Tibial nerve (tissue), 4 donors: ENCODE data around the gene UBTD1. TPM values are rescaled to one million over a fixed set of nuclear protein-coding genes. Genes with fewer than 3 reads are reported as not detected.

Experiments used
- DNase-seq, 2 donors: peaks; one replicate each; pipeline ENCODE4 v3.0.0-alpha.2; 2019; ENCODE audit warnings: low spot score in 2 of 2
- H3K27ac ChIP-seq, 4 donors: fragments of 200-600 bp; sonication (generic) in 3 of 4; one replicate each; pipeline ENCODE4 v1.5.1; 2017 to 2019; ENCODE audit warnings: mild to moderate bottlenecking in 1 of 4
- H3K27me3 ChIP-seq, 2 donors: fragments of 200-600 bp; sonication (generic) in 1 of 2; one replicate each; pipeline versions ENCODE4 v1.5.1 to v1.6.0; 2017 to 2019
- H3K36me3 ChIP-seq, 3 donors: fragments of 200-600 bp; sonication (generic); one replicate each; pipeline ENCODE4 v1.5.1; 2018 to 2019
- H3K4me1 ChIP-seq, 4 donors: fragments of 200-600 bp; sonication (generic) in 3 of 4; one replicate each; pipeline ENCODE4 v1.5.1; 2017 to 2019
- H3K4me3 ChIP-seq, 4 donors: fragments of 200-600 bp; sonication (generic) in 3 of 4; one replicate each; pipeline ENCODE4 v1.5.1; 2017 to 2019; ENCODE audit warnings: mild to moderate bottlenecking in 1 of 4, moderate library complexity in 1 of 4
- H3K9me3 ChIP-seq, 4 donors: fragments of 200-600 bp; sonication (generic) in 3 of 4; one replicate each; pipeline ENCODE4 v1.5.1; 2017 to 2019
- EP300 ChIP-seq, 2 donors: sonication (generic); formaldehyde crosslinking; IDR thresholded peaks; one replicate each; pipeline ENCODE4 v1.6.1; 2017; ENCODE audit warnings: antibody characterized with exemption in 2 of 2, mild to moderate bottlenecking in 1 of 2
- POLR2A ChIP-seq, 2 donors: fragments of 450-650 bp; IDR thresholded peaks; one replicate each; pipeline ENCODE4 v1.6.1; 2017; ENCODE audit warnings: antibody characterized with exemption in 2 of 2, mild to moderate bottlenecking in 2 of 2, moderate library complexity in 2 of 2
- WGBS, 2 donors: methylation state at CpG; one replicate each; pipeline ENCODE4 v1.1.5; 2018; 5-methylcytosine and 5-hydroxymethylcytosine counted together
- total RNA-seq, 4 donors: library from RNA; depleted of rRNA; stranded (reverse); fragments of >200 nt; gene quantifications; one replicate each; pipeline ENCODE4 v1.1.0, GENCODE V29; 2016
- TF ChIP-seq, protein P1 (sequence below), 5 experiments: fragments of 200-600 bp in 3 of 5; fragments of 450-650 bp in 2 of 5; sonication (generic) in 3 of 5; IDR thresholded peaks; one replicate each; pipeline ENCODE4 v1.5.1; 2016 to 2019; ENCODE audit warnings: antibody characterized with exemption in 5 of 5, mild to moderate bottlenecking in 3 of 5, moderate library complexity in 2 of 5

UBTD1 gene
- total RNA-seq, 4 donors from 2014 or later: 9.4 to 17.1 (median 16.5) TPM

DNA sequence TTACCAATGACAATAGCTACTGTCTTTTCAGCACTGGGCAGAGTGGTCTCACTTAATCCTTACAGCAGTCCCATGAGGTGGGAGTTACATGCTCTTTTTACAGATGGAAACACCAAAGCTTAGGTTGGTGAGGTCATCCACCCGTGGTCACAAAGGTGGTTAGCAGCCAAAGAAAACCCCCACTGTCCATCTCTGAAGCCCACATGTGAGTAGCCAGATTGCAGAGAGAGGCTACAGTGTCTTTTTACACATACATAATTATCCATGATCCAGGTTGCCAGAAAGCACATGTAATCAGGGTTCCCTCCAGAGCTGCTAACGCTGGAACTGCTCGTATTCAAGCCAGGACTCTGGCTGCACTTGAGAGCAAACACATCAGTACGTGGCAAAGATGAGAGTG is 49.2 kb downstream of the UBTD1 start:
- DNase-seq: no peak
- H3K27ac ChIP-seq: no peak overlapping the region

DNA sequence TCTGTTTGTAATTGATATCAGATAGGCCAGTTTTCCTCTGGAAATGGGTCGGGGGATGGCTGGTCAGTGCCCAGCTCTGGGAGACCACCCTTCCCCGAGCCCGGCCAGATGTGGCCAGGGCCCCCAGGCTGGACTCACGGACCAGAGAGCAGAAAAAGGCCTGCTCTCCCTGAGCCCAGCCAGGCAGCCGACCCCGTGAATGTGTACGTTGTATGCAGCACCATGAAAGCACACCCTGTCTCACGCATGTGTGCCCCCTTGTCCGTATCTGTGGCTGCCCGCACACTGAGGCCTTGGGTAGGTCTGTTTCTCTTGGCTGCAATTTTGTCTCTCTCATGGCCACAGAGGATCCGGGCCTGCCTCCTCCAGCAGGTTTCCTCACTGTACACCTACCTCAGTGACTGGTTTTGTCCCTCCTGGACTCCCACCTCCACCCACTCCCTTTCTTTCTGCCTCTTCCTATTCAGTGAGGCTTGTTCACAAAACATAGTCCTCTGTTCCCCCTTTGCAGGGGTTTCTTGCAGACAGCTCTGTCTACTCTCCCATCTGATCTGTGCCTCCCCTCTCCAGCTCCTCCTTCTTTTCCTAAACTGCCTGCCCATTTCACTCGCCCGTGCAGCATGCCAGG is 50.2 kb downstream of the UBTD1 start:
- Histone ChIP-seq H3K9me3 (no peaks in the 10 kb centered on the region), H3K36me3 (no peaks in the 10 kb centered on the region), H3K27me3 (no peaks in the 10 kb centered on the region), H3K27ac (peak overlapping the region in 2 of 4 donors; percentile 63 to 75), H3K4me1 (peaks cover 0 to 53% (median 11%) of the 10 kb centered on the region in 4 donors), H3K4me3 (no peak overlapping the region)
- 72 to 79% methylated on average over 13 of the region's 13 CpGs for WGBS, 2 donors
- no peak for TF ChIP-seq POLR2A (IDR thresholded peaks at IDR 0.05)
- TF ChIP-seq, protein P1, sequence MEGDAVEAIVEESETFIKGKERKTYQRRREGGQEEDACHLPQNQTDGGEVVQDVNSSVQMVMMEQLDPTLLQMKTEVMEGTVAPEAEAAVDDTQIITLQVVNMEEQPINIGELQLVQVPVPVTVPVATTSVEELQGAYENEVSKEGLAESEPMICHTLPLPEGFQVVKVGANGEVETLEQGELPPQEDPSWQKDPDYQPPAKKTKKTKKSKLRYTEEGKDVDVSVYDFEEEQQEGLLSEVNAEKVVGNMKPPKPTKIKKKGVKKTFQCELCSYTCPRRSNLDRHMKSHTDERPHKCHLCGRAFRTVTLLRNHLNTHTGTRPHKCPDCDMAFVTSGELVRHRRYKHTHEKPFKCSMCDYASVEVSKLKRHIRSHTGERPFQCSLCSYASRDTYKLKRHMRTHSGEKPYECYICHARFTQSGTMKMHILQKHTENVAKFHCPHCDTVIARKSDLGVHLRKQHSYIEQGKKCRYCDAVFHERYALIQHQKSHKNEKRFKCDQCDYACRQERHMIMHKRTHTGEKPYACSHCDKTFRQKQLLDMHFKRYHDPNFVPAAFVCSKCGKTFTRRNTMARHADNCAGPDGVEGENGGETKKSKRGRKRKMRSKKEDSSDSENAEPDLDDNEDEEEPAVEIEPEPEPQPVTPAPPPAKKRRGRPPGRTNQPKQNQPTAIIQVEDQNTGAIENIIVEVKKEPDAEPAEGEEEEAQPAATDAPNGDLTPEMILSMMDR (IDR thresholded peaks at IDR 0.05): no peak
- TF ChIP-seq EP300 (IDR thresholded peaks at IDR 0.05): no peak
- no peak for DNase-seq

More for the DNA sequence above, 49.2 kb downstream of the UBTD1 start:
- no peak for TF ChIP-seq POLR2A (IDR thresholded peaks at IDR 0.05)
- TF ChIP-seq, protein P1 (IDR thresholded peaks at IDR 0.05): no peak
- TF ChIP-seq EP300 (IDR thresholded peaks at IDR 0.05): no peak
- WGBS, 2 donors: 56 to 71% methylated on average over 4 of the region's 4 CpGs
- Histone ChIP-seq H3K4me3 (no peak overlapping the region), H3K4me1 (peaks cover 0 to 54% (median 18%) of the 10 kb centered on the region in 4 donors), H3K9me3 (no peaks in the 10 kb centered on the region), H3K36me3 (no peaks in the 10 kb centered on the region), H3K27me3 (no peaks in the 10 kb centered on the region)

DNA sequence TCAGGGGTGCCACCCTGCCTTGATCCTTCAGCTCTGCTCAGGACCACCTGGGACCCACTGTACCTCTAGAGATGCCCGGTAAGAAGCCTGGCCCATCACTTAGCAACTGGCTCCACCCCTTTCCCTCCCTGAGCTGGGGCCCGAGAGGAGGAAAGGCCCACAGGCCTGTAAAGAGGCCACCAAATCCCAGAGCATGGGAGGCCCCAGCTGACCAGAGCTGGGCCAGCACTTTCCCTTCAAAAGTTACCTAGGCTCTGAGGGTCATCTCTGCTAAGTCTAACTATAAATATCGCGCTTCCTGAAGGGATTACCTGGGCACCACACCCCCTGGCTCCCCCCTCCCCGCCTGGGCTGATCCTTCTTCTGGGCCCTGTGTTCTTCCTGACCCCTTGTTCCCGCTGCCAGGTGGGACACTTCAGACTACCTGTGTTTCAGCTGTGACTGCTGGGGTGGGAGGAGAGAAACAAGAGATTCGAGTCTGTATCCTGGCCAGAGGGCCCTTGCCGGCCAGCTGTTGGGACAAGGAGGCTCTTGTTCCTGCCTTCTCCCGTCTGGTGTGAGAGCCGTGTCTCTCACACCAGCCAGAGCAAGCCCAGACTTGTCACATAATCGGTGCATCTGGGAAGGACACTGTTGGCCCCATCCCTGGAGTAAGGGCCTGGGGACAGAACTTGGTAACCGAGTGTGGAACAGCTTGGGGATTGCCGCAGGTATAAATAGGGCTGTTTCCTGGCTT is 51.0 kb downstream of the UBTD1 start:
- Histone ChIP-seq H3K36me3 (no peaks in the 10 kb centered on the region), H3K27me3 (no peaks in the 10 kb centered on the region), H3K4me1 (peaks cover 0 to 49% (median 8%) of the 10 kb centered on the region in 4 donors), H3K27ac (peak overlapping the region in 2 of 4 donors; percentile 63 to 75), H3K9me3 (no peaks in the 10 kb centered on the region), H3K4me3 (no peak overlapping the region)
- DNase-seq: no peak
- 47 to 53% methylated on average over 11 to 13 of the region's 13 CpGs for WGBS, 2 donors
- TF ChIP-seq EP300 (IDR thresholded peaks at IDR 0.05) (no peak), POLR2A (IDR thresholded peaks at IDR 0.05) (no peak)
- TF ChIP-seq, protein P1 (IDR thresholded peaks at IDR 0.05): no peak

DNA sequence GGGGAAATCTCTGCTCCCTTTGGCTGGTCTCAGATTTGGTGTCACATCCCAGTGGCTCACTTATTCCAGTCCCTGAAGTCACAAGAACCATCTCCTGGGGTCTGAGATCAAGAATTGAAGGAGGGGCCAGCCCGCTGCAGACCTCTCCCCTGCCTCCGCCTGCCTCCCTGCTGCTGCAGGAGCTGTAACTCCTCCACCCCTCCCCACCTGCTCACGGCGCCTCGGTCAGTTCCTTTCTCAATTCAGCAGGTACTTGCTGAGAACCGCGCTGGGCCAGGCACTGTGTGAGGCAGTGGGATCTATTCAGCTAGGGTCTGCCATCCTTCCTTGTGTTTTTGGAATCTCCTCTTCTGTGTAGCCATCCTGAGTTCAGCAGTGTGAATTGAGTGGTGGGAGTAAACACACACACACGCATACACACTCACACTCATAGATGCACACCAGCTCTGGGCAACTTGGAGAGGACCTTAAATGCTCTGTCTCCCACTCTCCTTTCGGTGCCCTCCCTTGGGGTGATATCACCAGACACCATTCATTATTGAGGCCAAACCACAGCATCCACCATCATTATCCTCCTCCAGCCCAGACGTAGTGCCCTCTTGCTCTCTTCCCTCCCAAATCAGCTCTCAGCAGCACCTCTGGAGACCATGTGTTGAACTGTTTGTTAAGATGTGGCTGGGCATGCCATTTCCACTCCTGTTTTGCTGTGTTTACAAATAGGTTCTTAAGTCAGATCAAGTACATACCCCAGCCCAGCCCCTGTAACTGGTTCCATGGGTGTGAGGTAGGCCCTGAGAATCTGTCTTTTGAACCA is 51.8 kb downstream of the UBTD1 start:
- no peak for TF ChIP-seq EP300 (IDR thresholded peaks at IDR 0.05)
- TF ChIP-seq POLR2A (IDR thresholded peaks at IDR 0.05): no peak
- TF ChIP-seq, protein P1 (IDR thresholded peaks at IDR 0.05): no peak
- WGBS, 2 donors: 74 to 88% methylated on average over 10 of the region's 10 CpGs
- H3K27ac ChIP-seq: peak overlapping the region in 3 of 4 donors; percentile 10 to 75 (median 63)

More for the DNA sequence above, 51.8 kb downstream of the UBTD1 start:
- no peaks in the 10 kb centered on the region for H3K36me3 ChIP-seq
- DNase-seq: no peak
- no peak overlapping the region for H3K4me3 ChIP-seq
- H3K4me1 ChIP-seq: peaks cover 0 to 49% (median 8%) of the 10 kb centered on the region in 4 donors
- H3K27me3 ChIP-seq: no peaks in the 10 kb centered on the region
- H3K9me3 ChIP-seq: no peaks in the 10 kb centered on the region
